Endothelial cell of umbilical vein (primary cell): ENCODE results near the gene AIG1. TPM values are rescaled to one million over a fixed set of nuclear protein-coding genes. Genes with fewer than 3 reads are reported as not detected.

Experiments used
- BruUV-seq: library from RNA; stranded (reverse); fragments of 400-500 nt; replicated peaks from 2 replicates; lab custom pipeline; 2021; lab: Mats Ljungman, UMichigan
- CTCF ChIA-PET: fragments of 300-600, 350-600 bp; sonication (Branson Sonifier 250); formaldehyde crosslinking; loops from one replicate; lab custom pipeline; 2021; ENCODE audit warnings: antibody characterized with exemption, inconsistent platforms; lab: Charles Lee
- POLR2A ChIA-PET: fragments of 300-600, 350-600 bp; sonication (Branson Sonifier 250); formaldehyde crosslinking; loops from one replicate; lab custom pipeline; 2021; ENCODE audit warnings: antibody characterized with exemption, inconsistent platforms; lab: Charles Lee
- DNase-seq: peaks from one replicate; pipeline ENCODE4 v3.0.0-alpha.2; 2011; ENCODE audit warnings: low read depth, low spot score
- FAIRE-seq: peaks from 2 replicates; lab custom pipeline; 2011; peaks lifted over from hg19 to GRCh38; lab: Jason Lieb, UNC
- H2AFZ ChIP-seq: 2 replicates; pipeline ENCODE4 v1.6.0; 2012; ENCODE audit warnings: low read depth, low read length, control low read depth, inconsistent platforms
- H3K27ac ChIP-seq: 2 replicates; pipeline ENCODE4 v1.5.1; 2011; ENCODE audit warnings: low read depth, mild to moderate bottlenecking, control low read depth, low read length, moderate library complexity; ENCODE audit not compliant: insufficient read depth
- H3K27me3 ChIP-seq, 2 experiments: 2 replicates each; pipeline versions ENCODE4 v1.6.0 to v1.6.1; 2011; ENCODE audit warnings: low read length in 2 of 2, mixed read lengths in 1 of 2; ENCODE audit not compliant: control insufficient read depth in 2 of 2, insufficient read depth in 2 of 2
- H3K36me3 ChIP-seq, 2 experiments: 2 replicates in 1 of 2; 3 replicates in 1 of 2; pipeline ENCODE4 v1.5.1; 2011; ENCODE audit warnings: low read length in 2 of 2, mild to moderate bottlenecking in 1 of 2, moderate library complexity in 1 of 2; ENCODE audit not compliant: control insufficient read depth in 2 of 2, insufficient read depth in 2 of 2; ENCODE audit errors: extremely low read depth in 1 of 2
- H3K4me1 ChIP-seq: 3 replicates; pipeline ENCODE4 v1.5.1; 2011; ENCODE audit warnings: mild to moderate bottlenecking, low read length; ENCODE audit not compliant: control insufficient read depth, insufficient read depth; ENCODE audit errors: extremely low read depth
- H3K4me2 ChIP-seq: 2 replicates; pipeline ENCODE4 v1.6.1; 2011; ENCODE audit warnings: low read length, control low read depth, mixed read lengths; ENCODE audit not compliant: insufficient read depth
- H3K4me3 ChIP-seq, 3 experiments: fragments of 200-600 bp in 1 of 3; sonication (generic), shearing (Covaris generic) in 1 of 3; replicated peaks in 1 of 3; 2 replicates each; pipeline ENCODE4 v1.5.1; 2011 to 2016; ENCODE audit warnings: control low read depth in 3 of 3, low read length in 3 of 3, mild to moderate bottlenecking in 2 of 3, inconsistent platforms in 1 of 3, low read depth in 1 of 3, moderate library complexity in 1 of 3; ENCODE audit not compliant: insufficient read depth in 1 of 3
- H3K79me2 ChIP-seq: 2 replicates; pipeline ENCODE4 v1.6.0; 2012; ENCODE audit warnings: low read length, inconsistent platforms; ENCODE audit not compliant: control insufficient read depth, insufficient read depth
- H3K9ac ChIP-seq: replicated peaks from 2 replicates; pipeline ENCODE3; 2011; ENCODE audit warnings: low read length, control low read depth; ENCODE audit not compliant: insufficient read depth; ENCODE audit errors: extremely low read depth
- H3K9me1 ChIP-seq: replicated peaks from 3 replicates; pipeline ENCODE4 v1.6.0; 2011; ENCODE audit warnings: mild to moderate bottlenecking, low read length; ENCODE audit not compliant: control insufficient read depth, insufficient read depth; ENCODE audit errors: extremely low read depth
- H3K9me3 ChIP-seq: replicated peaks from 2 replicates; pipeline ENCODE4 v1.5.1; 2012; ENCODE audit warnings: low read length, inconsistent platforms; ENCODE audit not compliant: control insufficient read depth, insufficient read depth
- H4K20me1 ChIP-seq: replicated peaks from 2 replicates; pipeline ENCODE3; 2011; ENCODE audit warnings: mild to moderate bottlenecking, low read length; ENCODE audit not compliant: control insufficient read depth, insufficient read depth; ENCODE audit errors: extremely low read depth
- EZH2 ChIP-seq: IDR thresholded peaks from 2 replicates; pipeline ENCODE4 v1.6.1; 2012; ENCODE audit warnings: borderline replicate concordance, low read depth, mild to moderate bottlenecking, moderate library complexity, low read length, inconsistent platforms; ENCODE audit not compliant: severe bottlenecking
- FOS ChIP-seq: IDR thresholded peaks from 2 replicates; pipeline ENCODE4 v1.6.1; 2011; ENCODE audit warnings: mild to moderate bottlenecking, low read length, moderate library complexity, borderline replicate concordance; ENCODE audit not compliant: insufficient read depth
- GATA2 ChIP-seq: IDR thresholded peaks from 2 replicates; pipeline ENCODE4 v1.7.0; 2011; ENCODE audit warnings: low read depth, mild to moderate bottlenecking, moderate library complexity, mixed read lengths, low read length; ENCODE audit not compliant: insufficient read length, insufficient read depth
- JUN ChIP-seq: IDR thresholded peaks from 2 replicates; pipeline ENCODE4 v1.6.1; 2011; ENCODE audit warnings: borderline replicate concordance, low read depth; ENCODE audit not compliant: insufficient read length, insufficient read depth
- MAX ChIP-seq: IDR thresholded peaks from 2 replicates; pipeline ENCODE4 v1.6.1; 2011; ENCODE audit not compliant: insufficient read depth, insufficient read length
- MYC ChIP-seq: IDR thresholded peaks from one replicate; pipeline ENCODE4 v1.6.1; 2011; ENCODE audit warnings: mild to moderate bottlenecking, low read depth, low read length
- POLR2A ChIP-seq: IDR thresholded peaks from 2 replicates; pipeline ENCODE4 v1.6.1; 2012; ENCODE audit warnings: low read depth, mild to moderate bottlenecking, control low read depth, low read length
- POLR2AphosphoS5 ChIP-seq: IDR thresholded peaks from 2 replicates; pipeline ENCODE4 v1.6.1; 2012; ENCODE audit warnings: low read depth, mild to moderate bottlenecking, control low read depth, low read length, moderate library complexity; ENCODE audit not compliant: insufficient read depth
- dilution Hi-C: fragments of 300-500 bp; cut with MboI; formaldehyde crosslinking; loops from one replicate; pipeline ENCODE4 v1.15.0; 2019; ENCODE audit warnings: low sequenced_read_pairs; ENCODE audit not compliant: extremely low pct_ligation_motif_present
- intact Hi-C: fragments of 100-400 bp; cut with micrococcal nuclease; formaldehyde crosslinking; loops from one replicate; pipeline ENCODE4 v1.10.0; 2022
- polyA plus RNA-seq, 4 experiments: library from polyadenylated mRNA; depleted of rRNA in 3 of 4; stranded (reverse) in 3 of 4; unstranded in 1 of 4; fragments of >200 nt; gene quantifications; 2 replicates each; pipeline versions ENCODE4 v1.2.1 to v1.2.3, GENCODE V29; 2011 to 2012; ENCODE audit warnings: missing spikeins in 1 of 4
- total RNA-seq: library from RNA; stranded (reverse); gene quantifications from 2 replicates; pipeline ENCODE4 v1.2.3, GENCODE V29; 2021
- TF ChIP-seq, protein P1 (sequence below), 2 donors: IDR thresholded peaks; 1 replicate in 1 of 2; 2 replicates in 1 of 2; pipeline ENCODE4 v1.5.1; 2011; ENCODE audit warnings: low read length in 2 of 2, mild to moderate bottlenecking in 2 of 2, moderate library complexity in 2 of 2, control low read depth in 1 of 2, inconsistent platforms in 1 of 2, low read depth in 1 of 2; ENCODE audit not compliant: insufficient read depth in 1 of 2; ENCODE audit errors: extremely low read depth in 1 of 2

The AIG1 gene
- total and polyA plus RNA-seq, 2 donors (not counting 3 experiments of a cell fraction or from before 2014, with no cell fraction given): 17.7 to 22.7 TPM

GRCh38 chr6:143229400-143229799 is 168.7 kb downstream of the AIG1 start:
- BruUV-seq: no TSS peak
- Histone ChIP-seq H3K79me2 (no peaks in the 10 kb centered on the region), H4K20me1 (no peaks in the 10 kb centered on the region), H3K4me2 (no peak overlapping the region), H3K4me1 (peaks cover 6% of the 10 kb centered on the region), H3K27ac (no peak overlapping the region), H3K9ac (no peak overlapping the region), H3K36me3 (no peaks in the 10 kb centered on the region), H3K27me3 (no peaks in the 10 kb centered on the region), H2AFZ (no peak overlapping the region), H3K9me1 (no peaks in the 10 kb centered on the region), H3K4me3 (no peak overlapping the region), H3K9me3 (no peaks in the 10 kb centered on the region)
- POLR2A ChIA-PET: no interaction called here
- CTCF ChIA-PET: interaction anchor here (5.5 kb wide), 1 partner anchor 108 kb away, joined by 60 read pairs; no protein-coding TSS in a partner anchor
- DNase-seq: no peak
- intact Hi-C loops: no loop called here
- dilution Hi-C loops: no loop called here
- TF ChIP-seq GATA2: no peak
- no peak for TF ChIP-seq FOS
- TF ChIP-seq POLR2A: no peak
- no peak for TF ChIP-seq JUN
- TF ChIP-seq, protein P1, sequence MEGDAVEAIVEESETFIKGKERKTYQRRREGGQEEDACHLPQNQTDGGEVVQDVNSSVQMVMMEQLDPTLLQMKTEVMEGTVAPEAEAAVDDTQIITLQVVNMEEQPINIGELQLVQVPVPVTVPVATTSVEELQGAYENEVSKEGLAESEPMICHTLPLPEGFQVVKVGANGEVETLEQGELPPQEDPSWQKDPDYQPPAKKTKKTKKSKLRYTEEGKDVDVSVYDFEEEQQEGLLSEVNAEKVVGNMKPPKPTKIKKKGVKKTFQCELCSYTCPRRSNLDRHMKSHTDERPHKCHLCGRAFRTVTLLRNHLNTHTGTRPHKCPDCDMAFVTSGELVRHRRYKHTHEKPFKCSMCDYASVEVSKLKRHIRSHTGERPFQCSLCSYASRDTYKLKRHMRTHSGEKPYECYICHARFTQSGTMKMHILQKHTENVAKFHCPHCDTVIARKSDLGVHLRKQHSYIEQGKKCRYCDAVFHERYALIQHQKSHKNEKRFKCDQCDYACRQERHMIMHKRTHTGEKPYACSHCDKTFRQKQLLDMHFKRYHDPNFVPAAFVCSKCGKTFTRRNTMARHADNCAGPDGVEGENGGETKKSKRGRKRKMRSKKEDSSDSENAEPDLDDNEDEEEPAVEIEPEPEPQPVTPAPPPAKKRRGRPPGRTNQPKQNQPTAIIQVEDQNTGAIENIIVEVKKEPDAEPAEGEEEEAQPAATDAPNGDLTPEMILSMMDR (IDR thresholded peaks at IDR 0.05; ENCODE audit: extremely low read depth in 1 of 2, insufficient read depth in 1 of 2, low read depth in 1 of 2, low read length in 2 of 2): no peak
- no peak for TF ChIP-seq POLR2AphosphoS5
- no peak for TF ChIP-seq MAX
- no peak for TF ChIP-seq MYC
- TF ChIP-seq EZH2: no peak
- no peak for FAIRE-seq
